GM19193 (cell line): Measurements from ENCODE around the gene NAIF1.

ENCODE experiments used
- POLR2A ChIP-seq: IDR thresholded peaks from 4 replicates; pipeline ENCODE4 v1.6.1; 2011; ENCODE audit not compliant: insufficient read depth, insufficient read length; ENCODE audit errors: extremely low read depth

The NAIF1 gene

DNA sequence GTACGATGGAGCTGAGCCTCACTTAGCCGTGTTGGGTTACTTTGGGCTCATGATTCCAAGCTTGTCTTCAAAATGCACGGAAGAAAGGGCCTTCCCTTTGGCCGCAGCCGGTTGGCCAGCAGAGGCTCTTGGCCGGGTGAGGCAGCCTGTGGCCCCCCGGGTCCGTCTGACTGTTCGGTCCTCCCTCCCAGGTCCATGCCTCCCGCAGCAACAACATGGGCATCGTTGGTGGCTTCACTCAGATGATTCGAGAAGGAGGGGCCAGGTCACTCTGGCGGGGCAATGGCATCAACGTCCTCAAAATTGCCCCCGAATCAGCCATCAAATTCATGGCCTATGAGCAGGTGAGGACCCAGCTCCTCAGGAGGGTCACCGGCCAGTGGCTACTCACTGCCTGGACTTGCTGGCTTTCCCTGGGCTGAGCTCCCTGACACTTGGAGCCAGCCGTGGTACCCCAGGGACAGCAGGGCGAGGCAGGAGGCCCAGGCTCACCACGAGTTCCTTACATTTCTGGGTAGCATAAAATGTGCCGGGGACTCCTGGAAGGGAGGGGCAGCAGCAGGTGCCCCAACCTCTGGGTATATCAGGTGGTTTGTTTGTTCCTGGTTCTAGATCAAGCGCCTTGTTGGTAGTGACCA, 38.5 kb upstream of the NAIF1 start:
- no peak for TF ChIP-seq POLR2A

DNA sequence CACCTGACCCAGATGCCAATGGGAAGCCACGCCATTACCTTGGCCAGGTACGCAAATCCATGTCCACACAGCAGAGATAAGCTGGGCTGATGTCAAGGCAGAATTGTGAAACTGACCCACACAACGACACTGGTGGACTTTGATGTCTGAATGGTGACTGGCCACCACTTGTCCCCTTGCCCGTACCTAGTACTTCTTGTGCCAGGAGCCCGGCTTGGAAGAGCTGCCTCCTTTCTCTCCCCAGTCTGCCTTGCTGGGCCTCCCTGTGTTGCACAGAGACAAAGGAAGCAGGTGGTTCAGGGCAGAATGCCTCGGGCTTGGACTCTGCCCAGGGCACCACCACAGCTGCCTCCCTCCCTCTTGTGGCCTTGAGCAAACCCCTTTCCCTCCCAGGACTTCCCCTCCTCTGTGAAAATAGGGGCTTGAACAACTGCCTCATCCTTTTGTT, 37.1 kb upstream of the NAIF1 start:
- no peak for TF ChIP-seq POLR2A

DNA sequence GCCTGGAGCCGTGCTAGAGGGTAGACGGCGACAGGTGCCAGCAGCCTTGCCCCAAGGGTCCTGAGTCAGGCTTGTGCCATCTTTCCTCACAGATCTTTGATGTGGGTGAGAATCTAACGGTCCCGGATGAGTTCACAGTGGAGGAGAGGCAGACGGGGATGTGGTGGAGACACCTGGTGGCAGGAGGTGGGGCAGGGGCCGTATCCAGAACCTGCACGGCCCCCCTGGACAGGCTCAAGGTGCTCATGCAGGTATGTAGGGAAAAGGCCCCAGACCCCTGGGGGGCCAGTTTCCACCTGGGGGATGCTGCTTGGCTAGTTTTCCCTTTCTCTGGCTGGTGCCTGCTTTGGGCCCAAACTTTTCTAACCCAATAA, 36.5 kb upstream of the NAIF1 start:
- peak; percentile 2 for TF ChIP-seq POLR2A

DNA sequence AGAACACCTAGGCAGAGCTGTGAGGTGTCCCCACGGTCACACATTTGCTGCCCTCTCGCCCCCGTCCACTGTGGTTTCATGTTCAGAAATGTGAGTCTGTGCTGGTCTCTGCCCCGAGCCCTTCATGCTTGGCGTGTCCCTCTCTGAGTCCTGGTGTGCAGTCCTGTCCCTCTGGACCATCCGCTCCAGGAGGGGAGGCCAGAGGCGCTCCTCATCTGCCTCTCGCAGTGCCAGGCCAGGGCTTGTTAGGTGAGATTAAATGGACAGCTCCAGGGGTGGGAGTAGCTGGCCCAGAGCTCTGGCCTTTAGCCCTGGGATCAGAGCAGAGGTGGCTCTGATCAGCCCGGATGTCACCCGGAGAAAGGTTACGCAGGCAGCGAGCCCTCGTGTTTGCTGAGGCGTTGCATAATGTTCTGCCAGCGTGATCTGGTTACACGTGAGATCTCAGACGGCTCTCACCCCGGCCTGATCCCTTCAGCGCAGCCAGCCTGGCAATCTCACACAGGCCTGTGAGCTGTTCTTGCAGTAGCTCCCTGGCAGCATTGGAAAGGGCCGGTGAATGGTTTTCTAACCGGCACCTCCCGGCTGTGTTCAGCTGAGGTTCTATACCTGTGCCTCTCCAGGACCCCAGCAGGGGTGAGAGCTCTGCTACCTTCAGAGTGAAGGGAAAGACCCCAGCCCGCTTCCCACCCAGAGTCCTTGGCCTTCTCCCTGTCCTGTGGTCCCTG, 35.9 kb upstream of the NAIF1 start:
- TF ChIP-seq POLR2A = no peak

DNA sequence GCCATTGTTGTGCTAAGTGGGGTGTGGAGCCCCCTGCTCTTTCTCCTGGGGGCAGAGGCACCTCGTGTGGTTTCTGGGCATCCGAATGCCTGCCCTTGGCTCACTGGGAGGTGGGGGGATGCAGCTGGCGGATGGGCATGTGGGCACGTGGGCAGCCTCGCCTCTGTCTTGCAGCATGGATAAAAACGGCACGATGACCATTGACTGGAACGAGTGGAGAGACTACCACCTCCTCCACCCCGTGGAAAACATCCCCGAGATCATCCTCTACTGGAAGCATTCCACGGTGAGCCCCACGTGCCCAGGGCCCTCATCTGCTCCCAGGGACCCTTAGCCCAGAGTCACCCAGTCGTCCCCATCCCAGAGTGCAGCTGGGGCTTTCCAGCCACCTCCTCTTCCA, 35.1 kb upstream of the NAIF1 start:
- TF ChIP-seq POLR2A = no peak

DNA sequence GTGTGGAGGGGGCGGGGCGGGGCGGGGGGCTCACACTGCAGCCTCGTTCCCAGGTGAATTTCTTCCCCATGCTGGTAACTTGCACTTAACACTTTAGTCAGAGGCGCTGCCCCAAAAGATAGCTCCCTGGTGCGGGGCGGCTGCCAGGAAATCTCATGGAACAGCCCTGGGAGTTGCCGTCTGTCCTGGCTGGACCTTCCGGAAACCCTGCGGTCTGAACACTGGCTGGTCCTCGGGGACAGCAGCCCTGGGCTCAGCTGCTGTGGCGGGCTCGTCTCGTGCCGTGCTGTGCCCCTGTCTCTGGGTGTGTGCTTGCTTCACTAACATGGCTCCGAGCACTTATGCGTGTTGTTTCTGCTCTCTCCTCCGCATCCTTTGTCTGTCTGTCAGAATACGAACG, 34.6 kb upstream of the NAIF1 start:
- no peak for TF ChIP-seq POLR2A

DNA sequence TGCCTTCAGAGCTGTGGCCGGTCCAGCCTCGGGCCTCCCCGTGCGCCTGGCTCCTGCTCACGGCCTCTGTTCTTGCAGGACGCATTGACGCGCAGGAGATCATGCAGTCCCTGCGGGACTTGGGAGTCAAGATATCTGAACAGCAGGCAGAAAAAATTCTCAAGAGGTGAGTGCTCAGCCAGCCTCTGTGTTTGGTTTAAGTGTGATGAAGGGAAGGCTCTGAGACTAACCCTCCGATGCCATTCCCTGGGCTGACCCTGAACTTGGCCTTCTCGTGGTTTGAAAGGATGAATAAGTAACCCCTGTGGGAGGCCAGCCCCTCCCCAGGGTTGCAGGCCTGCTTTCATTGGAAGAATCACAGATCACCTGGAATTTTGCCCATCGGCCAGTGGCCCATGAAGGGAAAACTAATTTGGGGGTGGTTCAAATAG, 34.1 kb upstream of the NAIF1 start:
- no peak for TF ChIP-seq POLR2A

DNA sequence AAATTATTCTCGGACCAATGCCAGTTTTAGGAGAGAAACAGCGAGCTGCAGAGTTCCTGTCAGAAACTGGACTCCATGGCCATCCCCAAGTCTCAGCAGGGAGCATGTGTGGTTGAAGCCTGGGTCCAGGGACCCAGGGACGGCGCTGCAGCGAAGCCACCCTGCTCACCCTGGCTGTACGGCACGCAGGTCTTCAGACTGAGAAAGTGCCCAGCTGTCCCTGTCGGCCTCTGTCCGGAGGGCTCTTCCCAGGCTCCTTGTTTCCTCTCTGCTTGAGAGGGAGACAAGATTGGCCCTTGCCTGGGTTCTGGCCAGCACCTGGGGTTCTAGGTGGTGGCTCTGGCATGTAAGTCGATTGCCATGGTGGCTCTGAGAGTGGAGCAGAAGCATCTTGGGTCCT, 33.5 kb upstream of the NAIF1 start:
- TF ChIP-seq POLR2A = no peak

DNA sequence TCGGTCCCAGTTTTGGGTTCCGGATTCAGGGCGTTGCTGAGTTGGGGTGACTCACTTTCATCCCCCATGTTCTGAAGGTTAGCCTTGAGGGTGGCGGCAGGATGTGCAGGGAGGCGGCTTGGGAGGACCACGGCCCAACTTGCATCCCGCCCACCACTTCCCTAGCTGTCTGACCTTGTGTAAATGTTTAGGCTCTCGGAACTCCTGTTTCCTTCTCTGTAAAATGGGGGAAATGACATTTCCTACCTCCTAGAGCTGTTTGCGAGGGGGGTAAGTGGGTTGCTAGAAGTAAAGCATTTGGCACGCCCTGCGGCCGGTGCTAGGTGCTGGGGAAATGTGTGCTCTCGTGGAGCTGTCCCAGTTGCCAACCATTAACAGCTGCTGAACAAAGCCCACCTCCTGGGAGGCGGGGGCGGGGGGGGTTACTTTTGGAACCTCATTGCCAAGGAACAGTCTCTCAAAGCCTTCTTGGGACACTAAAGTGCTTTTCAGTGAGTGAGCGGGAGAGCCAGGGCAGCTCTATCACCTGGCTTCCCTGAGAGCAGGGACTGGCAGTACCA, 32.9 kb upstream of the NAIF1 start:
- TF ChIP-seq POLR2A = no peak

DNA sequence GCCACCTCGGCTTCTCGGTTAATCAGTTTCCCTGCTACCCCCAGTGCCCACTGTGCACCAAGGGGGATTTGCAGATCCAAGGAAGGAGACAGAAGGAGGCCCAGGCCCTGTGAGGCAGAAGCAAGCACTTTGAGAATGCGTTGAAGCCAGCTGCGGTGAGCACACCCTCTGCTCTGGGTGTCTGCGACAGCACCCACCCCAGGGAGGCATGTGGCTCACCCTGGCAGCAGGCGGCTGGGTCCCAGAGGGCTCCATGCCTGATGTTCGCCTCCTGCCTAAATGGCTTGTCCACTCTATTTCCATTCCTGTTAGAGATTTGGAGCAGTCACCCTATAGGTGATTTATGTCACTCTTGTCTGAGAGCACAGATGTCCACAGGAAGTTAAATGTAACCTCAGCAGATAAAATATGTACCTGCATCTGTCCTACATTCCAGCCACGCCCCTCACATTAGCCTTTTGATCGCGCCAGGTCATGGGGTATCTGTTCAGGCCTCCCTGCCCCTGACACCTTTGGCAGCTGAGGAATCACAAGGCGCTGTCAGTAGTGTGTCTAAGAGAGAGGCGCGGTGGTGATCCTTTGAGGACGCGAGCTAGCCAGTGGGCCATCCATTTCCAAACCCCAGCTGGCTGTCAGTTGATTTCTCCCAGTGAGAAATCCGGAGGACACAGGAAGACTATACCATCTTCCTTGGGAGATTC, 32.3 kb upstream of the NAIF1 start:
- TF ChIP-seq POLR2A = no peak

DNA sequence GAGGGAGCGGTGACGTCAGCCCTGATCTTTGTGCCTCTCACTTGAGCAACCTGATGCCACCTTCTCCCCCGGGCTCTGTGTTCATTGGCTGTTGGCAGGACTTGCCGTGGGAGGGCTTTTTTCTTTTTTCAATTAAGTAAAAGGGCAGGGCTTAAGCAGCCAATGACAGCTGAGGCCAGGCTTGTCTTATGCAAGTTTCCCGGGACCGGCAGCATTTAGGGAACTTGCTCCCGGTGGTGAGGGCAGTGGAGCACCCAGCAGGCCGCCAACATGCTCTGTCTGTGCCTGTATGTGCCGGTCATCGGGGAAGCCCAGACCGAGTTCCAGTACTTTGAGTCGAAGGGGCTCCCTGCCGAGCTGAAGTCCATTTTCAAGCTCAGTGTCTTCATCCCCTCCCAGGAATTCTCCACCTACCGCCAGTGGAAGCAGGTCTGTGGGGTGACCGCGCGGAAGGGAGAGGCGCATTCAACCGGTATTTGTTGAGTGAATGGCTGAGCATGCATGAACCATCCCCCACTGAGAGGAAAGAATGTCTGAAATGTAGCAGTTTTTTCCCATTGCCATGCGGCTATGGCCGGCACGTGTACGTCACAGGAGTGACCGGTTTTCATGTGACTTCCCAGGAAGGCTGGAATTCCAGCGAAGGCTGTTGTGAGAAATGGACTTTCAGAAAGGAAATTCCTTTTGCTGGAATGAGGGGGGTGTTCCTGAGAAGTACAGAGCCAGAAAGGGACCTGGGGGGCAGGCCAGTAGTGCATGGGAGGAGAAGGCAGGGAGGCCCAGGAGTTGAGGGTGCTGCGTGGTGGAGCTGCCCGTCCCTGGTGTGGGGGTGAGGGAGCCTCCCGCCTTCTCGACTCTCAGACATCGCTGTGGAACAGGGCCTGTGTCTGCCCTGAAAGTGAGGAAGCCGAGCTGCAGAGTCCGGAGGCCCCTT, 31.4 kb upstream of the NAIF1 start:
- TF ChIP-seq POLR2A = no peak

DNA sequence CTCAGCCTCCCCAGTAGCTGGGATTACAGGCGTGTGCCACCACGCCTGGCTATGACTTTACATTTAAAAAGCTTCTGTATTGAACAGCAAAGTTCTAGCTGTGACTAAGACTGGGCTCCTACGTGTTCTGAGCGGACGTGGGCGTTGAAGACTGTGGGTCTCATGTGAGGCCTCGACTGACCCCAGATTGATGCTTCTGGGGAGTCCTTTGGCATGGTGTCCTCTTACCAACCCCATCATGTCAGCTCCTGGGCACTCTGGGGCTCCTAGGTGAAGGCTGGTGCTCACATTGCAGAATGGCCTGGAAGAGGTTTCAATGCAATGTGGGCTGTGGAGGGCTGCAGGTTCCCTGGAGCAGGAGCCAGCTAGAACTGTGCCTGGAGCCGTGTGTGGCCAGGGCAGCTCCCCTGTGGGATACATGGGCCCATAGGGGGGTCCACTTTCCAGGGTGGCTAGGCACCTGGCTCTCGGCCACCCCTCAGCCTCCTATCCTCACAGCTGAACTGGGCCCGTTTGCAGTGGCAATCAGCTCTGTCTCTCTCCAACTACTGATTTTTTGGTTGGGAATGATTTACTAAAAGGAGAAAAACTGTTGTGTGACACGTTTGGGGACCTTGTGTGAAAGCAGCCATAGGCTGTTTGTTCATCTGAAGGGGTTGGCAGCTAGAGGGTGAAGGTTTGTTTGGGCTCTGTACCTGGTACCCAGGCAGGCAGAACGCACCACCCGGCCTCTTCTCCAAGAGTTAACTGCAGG, 30.6 kb upstream of the NAIF1 start:
- no peak for TF ChIP-seq POLR2A

DNA sequence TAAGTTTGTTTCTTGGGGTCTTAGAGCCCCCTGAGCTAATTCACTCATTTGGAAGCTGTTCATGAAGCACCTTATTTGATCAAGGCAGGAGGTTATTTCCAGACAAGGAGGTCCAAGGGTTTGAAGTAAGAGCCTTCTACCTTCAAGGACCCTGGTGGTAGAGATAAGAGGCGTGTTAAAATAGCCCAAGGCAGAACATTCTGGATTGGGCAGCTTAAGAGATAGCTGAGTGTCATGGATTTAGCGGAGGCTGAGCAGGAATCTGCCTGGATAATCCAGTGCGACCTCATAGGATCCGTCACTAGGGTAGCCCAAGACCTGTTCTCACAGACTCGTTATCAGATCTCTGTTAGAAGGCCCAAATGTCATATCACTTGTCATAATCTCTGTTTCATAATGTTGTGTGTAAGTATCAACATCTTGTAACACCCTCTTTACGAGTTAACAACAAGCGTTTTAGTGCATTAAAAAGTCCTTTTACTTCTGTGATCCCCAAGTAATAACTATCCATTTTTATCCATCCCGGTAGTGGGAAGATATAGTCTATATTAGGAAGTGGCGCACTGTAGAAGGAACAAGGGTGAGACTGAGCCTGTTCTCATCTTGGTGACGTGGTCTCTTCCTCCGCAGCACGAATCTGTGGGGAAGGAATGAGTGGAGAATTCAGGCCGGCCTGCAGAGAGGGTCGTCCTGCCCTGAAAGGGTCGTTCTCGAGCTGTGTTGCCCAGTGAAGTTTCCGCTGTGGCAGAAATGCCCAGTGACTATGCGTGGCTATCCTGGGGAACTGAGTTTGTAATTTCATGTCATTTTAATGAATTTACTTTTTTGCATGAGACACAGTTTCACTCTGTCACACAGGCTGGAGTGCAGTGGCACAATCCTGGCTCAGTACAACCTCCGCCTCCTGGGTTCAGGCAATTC, 29.8 kb upstream of the NAIF1 start:
- no peak for TF ChIP-seq POLR2A

DNA sequence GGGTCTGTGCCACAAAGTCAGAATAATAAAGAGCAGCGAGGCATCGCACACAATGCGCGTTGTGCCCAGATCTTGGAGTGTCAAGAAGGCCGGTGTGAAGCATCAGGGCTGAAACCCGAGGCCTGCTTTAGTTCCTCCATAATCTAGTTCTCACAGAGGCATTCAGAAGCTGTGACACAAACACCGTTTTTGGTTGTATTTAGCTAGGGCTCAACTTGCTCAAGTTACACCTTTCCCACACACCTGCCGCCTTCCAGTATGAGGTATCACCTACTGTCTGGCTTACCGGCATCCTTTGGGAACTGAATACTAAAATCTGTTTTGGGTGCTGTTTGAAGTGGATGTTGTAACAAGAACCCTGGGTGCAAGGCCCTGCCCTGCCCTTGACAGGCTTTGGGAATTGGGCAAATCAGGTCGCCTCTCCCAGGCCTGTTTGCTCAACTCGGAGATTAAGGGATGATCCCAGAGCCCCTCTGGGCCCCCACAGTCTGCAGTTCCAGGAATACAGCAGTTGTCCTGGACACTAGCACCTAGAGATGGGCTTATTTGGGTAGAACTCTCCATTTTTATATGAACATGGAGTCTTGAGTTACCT, 27.9 kb upstream of the NAIF1 start:
- TF ChIP-seq POLR2A = no peak
